NCI-H69 (cell line): ENCODE data around the gene MUC6.
A peak's percentile ranks its signal among the peaks of the same experiment; 100 is the strongest.

Experiments
- DNase-seq: peaks from one replicate; lab custom pipeline; 2025; lab: John Stamatoyannopoulos, UW

Gene MUC6

GRCh38 chr11:1073261-1073724 lies 36.8 kb upstream of the MUC6 start:
- DNase-seq: peak; percentile 56

- DNase-seq: no peak
Measured at GRCh38 chr11:1072821-1073231, 36.3 kb upstream of the MUC6 start.

- peak; percentile 75 for DNase-seq
Measured at GRCh38 chr11:1072116-1072820, 35.8 kb upstream of the MUC6 start.

GRCh38 chr11:1071571-1072115 lies 35.1 kb upstream of the MUC6 start:
- peak; percentile 57 for DNase-seq

- no peak for DNase-seq
Measured at GRCh38 chr11:1070594-1071462, 34.3 kb upstream of the MUC6 start.

GRCh38 chr11:1069740-1070139 lies 33.2 kb upstream of the MUC6 start:
- DNase-seq: no peak

- no peak for DNase-seq
Measured at GRCh38 chr11:1067812-1068496, 31.4 kb upstream of the MUC6 start.

GRCh38 chr11:1064167-1064566 lies 27.6 kb upstream of the MUC6 start:
- no peak for DNase-seq

- DNase-seq: no peak
Measured at GRCh38 chr11:1062075-1062820, 25.7 kb upstream of the MUC6 start.

GRCh38 chr11:1060852-1061616 lies 24.5 kb upstream of the MUC6 start:
- no peak for DNase-seq

- no peak for DNase-seq
Measured at GRCh38 chr11:1060410-1060809, 23.9 kb upstream of the MUC6 start.

GRCh38 chr11:1059759-1060158 lies 23.2 kb upstream of the MUC6 start:
- DNase-seq: no peak

GRCh38 chr11:1057806-1058205 lies 21.3 kb upstream of the MUC6 start:
- no peak for DNase-seq

- DNase-seq: no peak
Measured at GRCh38 chr11:1055990-1056771, 19.7 kb upstream of the MUC6 start.

GRCh38 chr11:1055109-1055703 lies 18.7 kb upstream of the MUC6 start:
- DNase-seq: no peak

GRCh38 chr11:1054143-1055108 lies 17.9 kb upstream of the MUC6 start:
- DNase-seq: peak; percentile 53

GRCh38 chr11:1053121-1053901 lies 16.8 kb upstream of the MUC6 start:
- peak; percentile 50 for DNase-seq
